Left lung (tissue), 10 donors: ENCODE data around the gene DUS3L. TPM values are rescaled to one million over a fixed set of nuclear protein-coding genes. Genes with fewer than 3 reads are reported as not detected.

Source experiments
- ATAC-seq: fragments of 200-7000 bp; cut with Tn5 transposase; one replicate; pipeline ENCODE4 v1.9.1; 2020; ENCODE audit warnings: moderate library complexity
- DNase-seq, 4 donors: peaks; one replicate each; pipeline ENCODE4 v3.0.0-alpha.2; 2013 to 2020
- H3K27ac ChIP-seq, 2 donors: fragments of 200-600 bp; sonication (generic) in 1 of 2; one replicate each; pipeline versions ENCODE4 v1.5.0 to v1.8.0; 2020 to 2021
- H3K27me3 ChIP-seq, 2 donors: fragments of 200-600 bp; sonication (generic) in 1 of 2; one replicate each; pipeline versions ENCODE4 v1.5.0 to v1.8.0; 2020 to 2021
- H3K36me3 ChIP-seq, 2 donors: fragments of 200-600 bp; sonication (generic) in 1 of 2; one replicate each; pipeline versions ENCODE4 v1.5.0 to v1.8.0; 2020 to 2021
- H3K4me1 ChIP-seq, 2 donors: fragments of 200-600 bp; one replicate each; pipeline ENCODE4 v1.8.0; 2021
- H3K4me3 ChIP-seq, 2 donors: fragments of 200-600 bp; sonication (generic) in 1 of 2; one replicate each; pipeline versions ENCODE4 v1.5.0 to v1.8.0; 2020 to 2021; ENCODE audit warnings: mild to moderate bottlenecking in 1 of 2
- H3K9me3 ChIP-seq, 2 donors: fragments of 200-600 bp; sonication (generic) in 1 of 2; one replicate each; pipeline versions ENCODE4 v1.5.0 to v1.8.0; 2020 to 2021
- intact Hi-C, 2 donors: fragments of 100-400 bp; cut with DNase I; formaldehyde crosslinking; loops; one replicate each; pipeline versions ENCODE4 v1.11.2 to v1.14.2; 2022
- polyA plus RNA-seq, 6 donors: library from polyadenylated mRNA; unstranded; fragments of 120-200 nt; gene quantifications; one replicate each; pipeline ENCODE4 v1.2.1, GENCODE V29; 2013; ENCODE audit not compliant: insufficient read length in 6 of 6
- total RNA-seq, 2 donors: library from RNA; stranded (reverse); fragmentation: NEBNext Ultra II Directional; extraction: Animal tissue kit (Norgen Biotek cat#: 25700); gene quantifications; one replicate each; pipeline ENCODE4 v1.2.1, GENCODE V29; 2021
- TF ChIP-seq, protein P1 (sequence below), 2 donors: fragments of 200-600 bp; sonication (generic) in 1 of 2; IDR thresholded peaks; one replicate each; pipeline versions ENCODE4 v1.5.0 to v1.8.0; 2021; ENCODE audit warnings: antibody characterized with exemption in 2 of 2
- donor health status: DM: no; HTN: yes; CAD: no.
- donor health status: DM: no; HTN: no; CAD: no.

DUS3L gene
- total and polyA plus RNA-seq, 8 donors: 15.8 to 38.4 (median 24.9) TPM

DNA sequence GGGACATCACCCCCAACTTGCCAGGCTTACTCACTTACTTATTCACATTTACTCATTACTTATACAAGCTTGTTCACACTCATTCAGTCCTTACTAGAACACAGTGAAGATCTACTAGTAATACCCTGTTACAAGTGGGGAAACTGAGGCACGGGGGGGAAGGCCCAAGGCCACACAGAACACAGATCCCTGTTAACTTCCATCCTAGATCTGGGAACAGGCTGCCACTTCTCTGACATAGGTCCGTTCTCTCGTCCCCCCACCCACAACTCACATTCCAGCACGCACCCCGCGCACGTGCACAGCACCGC, 12.4 kb upstream of the DUS3L start:
- ATAC-seq (no peak), DNase-seq (no peak)
- peak overlapping the region in 1 of 2 donors; percentile 22 for H3K4me3 ChIP-seq
- TF ChIP-seq, protein P1, sequence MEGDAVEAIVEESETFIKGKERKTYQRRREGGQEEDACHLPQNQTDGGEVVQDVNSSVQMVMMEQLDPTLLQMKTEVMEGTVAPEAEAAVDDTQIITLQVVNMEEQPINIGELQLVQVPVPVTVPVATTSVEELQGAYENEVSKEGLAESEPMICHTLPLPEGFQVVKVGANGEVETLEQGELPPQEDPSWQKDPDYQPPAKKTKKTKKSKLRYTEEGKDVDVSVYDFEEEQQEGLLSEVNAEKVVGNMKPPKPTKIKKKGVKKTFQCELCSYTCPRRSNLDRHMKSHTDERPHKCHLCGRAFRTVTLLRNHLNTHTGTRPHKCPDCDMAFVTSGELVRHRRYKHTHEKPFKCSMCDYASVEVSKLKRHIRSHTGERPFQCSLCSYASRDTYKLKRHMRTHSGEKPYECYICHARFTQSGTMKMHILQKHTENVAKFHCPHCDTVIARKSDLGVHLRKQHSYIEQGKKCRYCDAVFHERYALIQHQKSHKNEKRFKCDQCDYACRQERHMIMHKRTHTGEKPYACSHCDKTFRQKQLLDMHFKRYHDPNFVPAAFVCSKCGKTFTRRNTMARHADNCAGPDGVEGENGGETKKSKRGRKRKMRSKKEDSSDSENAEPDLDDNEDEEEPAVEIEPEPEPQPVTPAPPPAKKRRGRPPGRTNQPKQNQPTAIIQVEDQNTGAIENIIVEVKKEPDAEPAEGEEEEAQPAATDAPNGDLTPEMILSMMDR (IDR thresholded peaks at IDR 0.05): no peak
- no peak overlapping the region for H3K27ac ChIP-seq
- intact Hi-C loops: no loop called here
- peaks cover 10 to 28% of the 10 kb centered on the region in 2 donors for H3K4me1 ChIP-seq
- no peaks in the 10 kb centered on the region for H3K9me3 ChIP-seq
- no peaks in the 10 kb centered on the region for H3K36me3 ChIP-seq
- H3K27me3 ChIP-seq: peaks cover 13 to 85% of the 10 kb centered on the region in 2 donors

DNA sequence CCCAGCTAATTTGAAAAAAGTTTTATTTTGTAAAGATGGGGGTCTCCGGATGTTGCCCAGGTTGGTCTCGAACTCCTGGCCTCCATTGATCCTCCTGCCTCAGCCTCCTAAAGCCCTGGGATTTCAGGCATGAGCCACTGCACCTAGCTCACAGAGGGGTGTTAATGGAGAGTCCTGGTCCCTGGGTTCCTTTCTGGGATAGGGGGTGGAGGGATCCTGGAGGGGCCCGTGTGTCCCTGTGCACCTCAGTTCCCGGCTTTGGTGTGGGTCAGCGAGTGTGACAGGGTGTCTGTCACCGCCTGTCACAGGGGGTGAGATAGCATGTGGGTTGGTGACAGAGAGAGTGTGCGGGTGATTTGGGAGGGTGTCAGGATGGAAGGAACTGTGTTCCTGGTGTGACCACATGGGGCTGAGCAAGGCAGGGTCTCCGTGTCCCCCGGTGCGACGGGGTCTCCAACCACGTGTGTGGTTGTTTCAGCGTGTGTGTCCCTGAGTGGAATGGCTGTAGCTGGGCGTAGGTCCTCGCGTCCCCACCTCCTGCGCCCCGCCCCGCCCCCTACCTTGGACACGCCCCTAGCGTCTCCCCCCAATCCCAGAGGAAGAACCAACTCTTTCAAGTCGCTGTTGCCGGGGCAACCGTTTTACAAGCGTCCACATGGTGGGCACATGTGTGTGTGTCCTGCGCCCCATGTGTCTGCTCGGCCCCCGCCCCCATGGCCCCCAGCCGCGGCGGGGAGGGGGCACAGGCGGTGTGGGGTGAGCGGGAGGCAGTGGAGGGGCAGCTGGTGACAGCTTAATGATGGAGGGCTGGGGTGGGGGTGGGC, 11.0 kb upstream of the DUS3L start:
- no peaks in the 10 kb centered on the region for H3K9me3 ChIP-seq
- no peaks in the 10 kb centered on the region for H3K36me3 ChIP-seq
- TF ChIP-seq, protein P1 (IDR thresholded peaks at IDR 0.05): no peak
- no peak for ATAC-seq
- intact Hi-C loops: no loop called here
- peaks cover 13 to 91% of the 10 kb centered on the region in 2 donors for H3K27me3 ChIP-seq
- peak in 1 of 4 donors; percentile 58 for DNase-seq
- H3K27ac ChIP-seq: no peak overlapping the region
- peaks cover 10 to 28% of the 10 kb centered on the region in 2 donors for H3K4me1 ChIP-seq
- H3K4me3 ChIP-seq: no peak overlapping the region

DNA sequence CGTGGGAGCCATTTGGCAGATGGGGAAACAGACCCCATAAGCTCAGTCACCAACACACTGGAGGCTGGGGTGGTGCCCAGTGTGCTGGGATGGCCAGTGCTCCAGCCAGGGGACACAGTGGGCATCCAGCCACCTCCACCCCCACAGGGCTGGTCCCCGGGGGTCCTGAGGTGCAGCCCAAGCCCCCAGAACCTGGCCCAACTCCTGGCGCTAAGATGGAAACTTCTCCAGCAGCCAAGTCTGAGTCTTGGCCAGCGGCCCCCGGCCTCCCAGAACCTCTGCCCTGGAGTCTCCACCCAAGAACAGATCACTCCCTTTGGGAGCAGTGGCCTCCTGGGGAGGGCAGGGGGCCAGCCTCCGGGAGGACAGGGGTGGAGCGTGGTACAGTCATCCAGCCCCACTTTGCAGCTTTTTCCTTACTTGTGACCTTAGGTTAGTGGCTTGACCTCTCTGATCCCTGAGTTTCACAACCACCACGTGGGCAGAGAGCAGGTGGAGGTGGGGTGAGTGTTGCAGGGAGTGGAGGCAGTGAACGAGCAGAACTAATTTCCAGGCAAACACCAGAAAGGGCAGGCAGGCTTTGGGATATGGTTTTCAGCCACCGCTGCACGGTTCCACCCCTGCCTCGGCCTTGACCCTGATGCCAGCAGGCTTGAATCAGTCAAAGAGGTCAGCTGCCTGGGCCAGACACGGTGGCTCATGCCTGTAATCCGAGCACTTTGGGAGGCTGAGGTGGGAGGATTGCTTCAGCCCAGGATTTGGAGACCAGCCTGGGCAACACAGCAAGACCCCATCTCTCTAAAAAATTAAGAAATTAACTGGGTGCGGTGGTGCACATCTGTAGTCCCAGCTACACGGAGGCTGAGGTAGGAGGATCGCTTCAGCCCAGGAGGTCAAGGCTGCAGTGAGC, 9.7 kb upstream of the DUS3L start:
- no peak overlapping the region for H3K27ac ChIP-seq
- H3K9me3 ChIP-seq: no peaks in the 10 kb centered on the region
- TF ChIP-seq, protein P1 (IDR thresholded peaks at IDR 0.05): no peak
- H3K4me3 ChIP-seq: no peak overlapping the region
- H3K36me3 ChIP-seq: no peaks in the 10 kb centered on the region
- no peak for DNase-seq
- no peak for ATAC-seq
- intact Hi-C loops: no loop called here
- peaks cover 13 to 77% of the 10 kb centered on the region in 2 donors for H3K27me3 ChIP-seq
- H3K4me1 ChIP-seq: peaks cover 10 to 24% of the 10 kb centered on the region in 2 donors

DNA sequence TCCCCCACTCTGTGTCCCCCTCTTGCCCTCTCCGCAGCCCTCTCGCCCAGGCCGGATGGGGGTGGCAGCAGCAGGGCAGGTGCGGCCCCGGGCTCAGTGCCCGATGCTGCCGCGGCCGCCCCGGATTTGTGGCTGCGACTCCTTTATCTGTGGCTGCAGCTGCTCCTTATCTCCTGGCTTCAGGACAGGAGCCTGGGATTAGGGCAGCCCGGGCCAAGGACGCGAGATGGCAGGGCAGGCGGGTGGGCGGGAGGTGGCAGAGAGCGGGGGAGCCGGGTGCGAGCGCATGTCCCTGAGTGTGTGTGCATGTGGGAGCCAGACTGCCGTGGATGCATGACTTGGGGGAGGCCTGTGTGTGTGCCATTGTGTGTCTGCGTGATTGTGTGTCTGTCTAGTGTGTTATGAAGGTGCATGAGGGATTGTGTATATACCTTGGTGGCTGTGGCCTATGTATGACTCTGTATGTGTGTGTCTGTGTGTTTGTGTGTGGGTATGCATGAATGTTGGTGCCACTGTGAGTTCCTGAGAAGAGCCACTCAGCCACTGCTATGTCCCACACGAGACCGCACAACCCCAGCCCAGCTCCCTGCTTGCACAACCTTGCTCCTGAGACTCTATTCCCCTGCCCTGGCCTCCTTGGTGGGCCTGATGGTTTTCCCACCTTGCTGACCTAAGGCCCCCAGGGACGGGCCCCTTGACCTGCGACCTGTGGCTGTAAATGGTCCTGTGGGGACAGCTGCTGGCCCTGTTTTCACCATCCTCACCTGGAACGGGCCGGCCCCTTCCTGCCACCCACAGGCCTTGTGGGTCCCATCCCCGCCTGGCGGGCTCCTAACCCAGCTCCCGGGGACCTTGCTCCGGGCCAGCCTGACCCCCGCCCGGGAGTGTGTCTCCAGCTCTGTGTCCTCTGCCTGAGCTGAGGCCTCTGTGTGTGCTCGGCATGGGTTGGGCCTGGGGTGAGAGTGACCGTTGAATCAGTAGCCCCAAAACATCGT, 8.6 kb upstream of the DUS3L start:
- no peak for DNase-seq
- no peak overlapping the region for H3K27ac ChIP-seq
- H3K4me1 ChIP-seq: peaks cover 10 to 18% of the 10 kb centered on the region in 2 donors
- H3K27me3 ChIP-seq: peaks cover 11 to 70% of the 10 kb centered on the region in 2 donors
- ATAC-seq: no peak
- intact Hi-C loops: no loop called here
- no peaks in the 10 kb centered on the region for H3K9me3 ChIP-seq
- H3K4me3 ChIP-seq: no peak overlapping the region
- no peaks in the 10 kb centered on the region for H3K36me3 ChIP-seq
- TF ChIP-seq, protein P1 (IDR thresholded peaks at IDR 0.05): no peak
